Duodenal mucosa (tissue), 2 donors: Measurements from ENCODE around the gene PPP1R15B.
"Not testable (repeated sequence)": the region's sequence is repeated elsewhere in the genome, so short reads cannot be mapped to it uniquely, and the experiment has no call there.

Source experiments
- H3K27ac ChIP-seq: one replicate; pipeline ENCODE4 v1.7.0; 2013; ENCODE audit warnings: low read depth, low read length
- H3K27me3 ChIP-seq, 2 donors: one replicate each; pipeline ENCODE4 v1.7.0; 2013; ENCODE audit warnings: low read length in 2 of 2, control low read depth in 1 of 2; ENCODE audit not compliant: insufficient read depth in 2 of 2, control insufficient read depth in 1 of 2
- H3K36me3 ChIP-seq, 2 donors: one replicate each; pipeline ENCODE4 v1.7.0; 2013; ENCODE audit warnings: low read length in 2 of 2, control low read depth in 1 of 2; ENCODE audit not compliant: insufficient read depth in 2 of 2, control insufficient read depth in 1 of 2
- H3K4me1 ChIP-seq, 2 donors: one replicate each; pipeline ENCODE4 v1.7.0; 2013; ENCODE audit warnings: low read length in 2 of 2, control low read depth in 1 of 2; ENCODE audit not compliant: insufficient read depth in 2 of 2, control insufficient read depth in 1 of 2
- H3K4me3 ChIP-seq, 2 donors: one replicate each; pipeline ENCODE4 v1.7.0; 2013; ENCODE audit warnings: low read length in 2 of 2, low read depth in 1 of 2
- H3K9ac ChIP-seq, 2 donors: one replicate each; pipeline ENCODE4 v1.7.0; 2013; ENCODE audit warnings: low read length in 2 of 2, low read depth in 1 of 2
- H3K9me3 ChIP-seq, 2 donors: one replicate each; pipeline ENCODE4 v1.7.0; 2013; ENCODE audit warnings: low read length in 2 of 2, control low read depth in 1 of 2; ENCODE audit not compliant: control insufficient read depth in 1 of 2

PPP1R15B gene

GRCh38 chr1:204422061-204422705, 10.6 kb upstream of the PPP1R15B start:
- H3K9me3 ChIP-seq, H3K9ac ChIP-seq, H3K4me3 ChIP-seq, H3K27me3 ChIP-seq, H3K27ac ChIP-seq: not testable (repeated sequence)
- peaks cover 16 to 17% of the 10 kb centered on the region in 2 donors for H3K4me1 ChIP-seq
- H3K36me3 ChIP-seq: peaks cover 28 to 45% of the 10 kb centered on the region in 2 donors

GRCh38 chr1:204421441-204421840, 9.8 kb upstream of the PPP1R15B start:
- Histone ChIP-seq H3K36me3 (peaks cover 24 to 40% of the 10 kb centered on the region in 2 donors), H3K4me3 (no peak overlapping the region), H3K27ac (no peak overlapping the region)

GRCh38 chr1:204420039-204421004, 8.7 kb upstream of the PPP1R15B start:
- H3K4me3 ChIP-seq: no peak overlapping the region
- H3K4me1 ChIP-seq: peaks cover 16 to 17% of the 10 kb centered on the region in 2 donors
- peaks cover 17 to 28% of the 10 kb centered on the region in 2 donors for H3K36me3 ChIP-seq
- H3K9ac ChIP-seq: no peak overlapping the region
- no peaks in the 10 kb centered on the region for H3K27me3 ChIP-seq
- no peaks in the 10 kb centered on the region for H3K9me3 ChIP-seq
- no peak overlapping the region for H3K27ac ChIP-seq

More at GRCh38 chr1:204421441-204421840, 9.8 kb upstream of the PPP1R15B start:
- H3K4me1 ChIP-seq: peaks cover 16 to 17% of the 10 kb centered on the region in 2 donors
- no peaks in the 10 kb centered on the region for H3K27me3 ChIP-seq
- H3K9me3 ChIP-seq: no peaks in the 10 kb centered on the region
- no peak overlapping the region for H3K9ac ChIP-seq

- Histone ChIP-seq H3K9me3 (no peaks in the 10 kb centered on the region), H3K27ac (no peak overlapping the region), H3K9ac (no peak overlapping the region), H3K36me3 (peaks cover 5 to 15% of the 10 kb centered on the region in 2 donors), H3K27me3 (no peaks in the 10 kb centered on the region), H3K4me1 (peaks cover 16 to 17% of the 10 kb centered on the region in 2 donors), H3K4me3 (no peak overlapping the region)
These were observed 7.4 kb upstream of the PPP1R15B start for GRCh38 chr1:204419064-204419403.

DNA sequence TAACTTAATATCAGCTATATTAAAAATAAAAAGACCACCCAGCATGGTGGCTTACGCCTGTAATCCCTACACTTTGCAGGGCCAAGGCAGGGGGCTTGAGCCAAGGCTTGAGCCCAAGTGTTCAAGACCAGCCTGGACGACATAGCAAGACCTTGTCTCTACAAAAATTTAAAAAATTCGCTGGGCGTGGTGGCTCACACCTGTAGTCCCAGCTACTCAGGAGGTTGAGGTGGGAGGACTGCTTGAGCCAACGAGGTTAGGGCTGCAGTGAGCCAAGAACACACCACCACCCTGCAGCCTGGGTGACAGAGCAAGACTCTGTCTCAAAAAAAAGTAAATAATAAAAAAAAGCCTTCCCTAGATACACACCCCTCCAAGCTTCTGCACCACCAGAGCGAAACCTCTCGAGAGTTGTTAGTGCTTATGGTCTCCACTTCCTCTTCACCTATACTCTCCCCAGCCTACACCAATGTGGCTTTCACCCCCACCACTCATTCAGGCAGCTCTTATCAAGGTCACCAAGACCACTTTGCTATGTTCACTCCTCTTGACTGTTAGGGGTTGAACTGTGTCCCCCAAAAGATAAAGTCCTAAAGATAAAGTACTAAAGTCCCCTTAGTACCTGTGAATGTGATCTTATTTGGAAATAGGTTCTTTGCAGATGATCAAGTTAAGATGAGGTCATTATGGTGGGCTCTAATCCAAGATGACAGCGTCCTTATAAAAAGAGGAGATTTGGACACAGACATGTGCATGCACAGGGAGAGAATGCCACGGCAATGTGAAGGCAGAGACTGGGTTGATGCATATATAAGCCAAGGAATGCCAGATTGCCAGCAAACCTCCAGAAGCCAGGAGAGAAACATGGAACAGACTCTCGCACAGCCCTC, 6.8 kb upstream of the PPP1R15B start:
- no peak overlapping the region for H3K9ac ChIP-seq
- peaks cover under 1 to 9% of the 10 kb centered on the region in 2 donors for H3K36me3 ChIP-seq
- no peak overlapping the region for H3K27ac ChIP-seq
- no peaks in the 10 kb centered on the region for H3K27me3 ChIP-seq
- H3K9me3 ChIP-seq: no peaks in the 10 kb centered on the region
- peaks cover 16 to 17% of the 10 kb centered on the region in 2 donors for H3K4me1 ChIP-seq
- H3K4me3 ChIP-seq: no peak overlapping the region

DNA sequence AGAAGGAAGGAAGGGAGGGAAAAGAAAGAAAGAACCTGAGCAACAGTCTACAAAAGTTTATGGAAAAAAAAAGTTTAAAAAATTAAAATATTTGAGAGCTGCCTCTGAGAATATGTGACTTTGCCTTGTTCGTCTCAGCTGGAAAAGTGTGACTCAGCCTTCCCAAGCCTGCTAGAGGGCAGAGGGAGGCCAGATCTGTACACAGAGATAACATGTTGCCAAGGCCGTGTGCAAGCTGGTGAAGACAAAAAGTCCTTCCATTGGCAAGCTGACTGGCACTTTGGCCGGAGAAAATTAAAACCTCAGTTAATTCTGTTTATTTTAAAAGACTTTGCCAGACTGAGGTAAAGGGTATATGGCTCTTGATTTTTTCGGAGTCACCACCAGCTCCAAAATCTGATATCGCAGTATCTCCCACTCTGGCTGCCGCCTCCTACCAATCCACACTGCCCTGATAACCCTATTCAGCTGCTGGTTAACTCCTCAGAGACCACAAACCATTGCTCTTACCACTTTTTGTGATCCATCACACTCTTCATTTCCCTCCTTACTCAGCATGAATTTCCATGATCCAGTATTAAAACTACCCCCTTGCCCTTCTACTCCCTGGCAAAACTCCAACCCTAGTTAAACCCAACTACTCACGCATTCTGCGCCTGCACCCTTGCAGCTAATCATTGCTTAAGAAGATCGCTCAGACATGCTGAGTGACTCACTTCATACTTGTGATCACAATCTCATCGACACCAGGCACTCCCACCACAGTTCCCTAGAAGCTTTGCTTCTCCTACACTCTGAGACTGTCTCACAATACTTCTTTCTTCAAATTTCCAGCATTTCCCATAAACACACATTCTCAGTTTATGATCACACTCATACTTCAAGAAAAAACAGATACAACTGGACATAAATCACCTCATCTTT, 5.7 kb upstream of the PPP1R15B start:
- peaks cover 16 to 17% of the 10 kb centered on the region in 2 donors for H3K4me1 ChIP-seq
- no peaks in the 10 kb centered on the region for H3K9me3 ChIP-seq
- H3K36me3 ChIP-seq: peaks cover 0 to 6% of the 10 kb centered on the region in 2 donors
- no peaks in the 10 kb centered on the region for H3K27me3 ChIP-seq
- H3K27ac ChIP-seq: peak overlapping the region; percentile 73
- peak overlapping the region; percentile 30 to 40 for H3K9ac ChIP-seq
- H3K4me3 ChIP-seq: peak overlapping the region; percentile 50 to 59

DNA sequence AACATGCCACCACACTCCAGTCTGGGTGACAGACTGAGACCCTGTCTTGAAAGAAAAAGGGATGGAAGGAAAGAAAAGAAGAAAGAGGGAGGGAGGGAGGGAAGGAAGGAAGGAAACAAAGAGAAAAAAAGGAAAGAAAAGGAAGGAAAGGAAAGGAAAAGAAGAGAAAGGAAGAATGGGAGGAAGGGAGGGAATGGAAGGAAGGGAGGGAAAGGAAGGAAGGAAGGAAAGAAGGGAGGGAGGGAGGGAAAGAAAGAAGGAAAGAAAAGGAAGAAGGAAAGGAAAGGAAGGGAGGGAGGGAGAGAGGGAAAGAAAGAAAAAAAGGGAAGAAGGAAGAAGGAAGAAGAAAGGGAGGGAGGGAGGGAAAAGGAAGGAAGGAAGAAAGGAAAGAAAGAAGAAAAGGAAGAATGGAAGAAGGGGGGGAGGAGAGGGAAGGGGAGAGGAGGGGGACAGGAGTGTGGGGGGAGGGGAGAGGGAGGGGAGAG, 5.0 kb upstream of the PPP1R15B start:
- Histone ChIP-seq H3K9me3 (no peaks in the 10 kb centered on the region), H3K27me3 (no peaks in the 10 kb centered on the region), H3K36me3 (peaks cover 0 to 6% of the 10 kb centered on the region in 2 donors), H3K9ac (no peak overlapping the region), H3K4me3 (no peak overlapping the region), H3K4me1 (peaks cover 16 to 17% of the 10 kb centered on the region in 2 donors), H3K27ac (no peak overlapping the region)

DNA sequence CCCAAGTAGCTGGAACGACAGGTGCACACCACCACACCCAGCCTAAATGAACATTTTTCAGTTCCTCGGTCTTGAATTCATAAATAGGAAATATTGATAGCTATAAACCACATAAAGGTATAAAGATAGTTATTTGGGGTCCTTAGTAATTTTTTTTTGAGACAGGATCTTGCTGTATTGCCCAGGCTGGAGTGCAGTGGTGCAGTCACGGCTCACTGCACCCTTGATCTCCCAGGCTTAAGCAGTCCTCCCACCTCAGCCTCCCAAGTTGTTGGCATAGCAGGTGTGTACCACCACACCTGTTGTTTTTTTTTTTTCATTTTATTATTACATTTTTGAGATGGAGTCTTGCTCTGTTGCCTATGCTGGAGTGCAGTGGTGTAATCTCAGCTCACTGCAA, 3.7 kb upstream of the PPP1R15B start:
- Histone ChIP-seq H3K4me1 (peaks cover 16 to 17% of the 10 kb centered on the region in 2 donors), H3K9ac (no peak overlapping the region), H3K9me3 (no peaks in the 10 kb centered on the region), H3K27ac (no peak overlapping the region), H3K36me3 (no peaks in the 10 kb centered on the region), H3K27me3 (no peaks in the 10 kb centered on the region), H3K4me3 (no peak overlapping the region)

DNA sequence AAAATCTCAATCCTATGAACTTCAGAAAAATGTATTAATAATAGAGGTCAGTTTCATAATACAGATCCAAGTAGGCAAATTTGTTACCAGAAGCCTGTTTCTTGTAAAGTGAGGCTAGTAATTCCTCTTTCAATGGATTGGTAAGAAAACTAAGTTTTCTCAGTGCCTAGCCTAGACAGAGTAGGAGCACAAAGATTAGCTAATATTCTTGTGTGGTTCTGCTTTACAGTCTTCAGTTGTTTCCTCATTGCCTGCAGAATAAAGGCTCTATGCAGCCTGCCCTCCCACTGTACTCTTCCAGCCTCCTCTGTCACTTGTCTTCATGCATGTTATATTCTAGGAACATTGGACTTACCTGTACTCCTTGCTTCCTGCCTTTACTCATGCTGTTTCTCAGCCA, 2.4 kb upstream of the PPP1R15B start:
- Histone ChIP-seq H3K36me3 (no peaks in the 10 kb centered on the region), H3K4me1 (peaks cover 16 to 17% of the 10 kb centered on the region in 2 donors), H3K4me3 (no peak overlapping the region), H3K27ac (no peak overlapping the region), H3K9me3 (no peaks in the 10 kb centered on the region), H3K27me3 (no peaks in the 10 kb centered on the region), H3K9ac (no peak overlapping the region)
